K562 (cell line): ENCODE results near the gene AAK1. TPM values are rescaled to one million over a fixed set of nuclear protein-coding genes. Genes with fewer than 3 reads are reported as not detected.

Source experiments
- BACH1 ChIP-seq: fragments of 200-800 bp; sonication (Bioruptor generic); IDR thresholded peaks from 2 replicates; pipeline ENCODE4 v1.6.1; 2016; ENCODE audit warnings: missing genetic modification characterization, missing compliant biosample characterization
- CCNT2 ChIP-seq: IDR thresholded peaks from 2 replicates; pipeline ENCODE4 v1.6.1; 2011; ENCODE audit warnings: borderline replicate concordance, low read depth, mild to moderate bottlenecking, moderate library complexity, mixed read lengths, low read length; ENCODE audit not compliant: insufficient read length; ENCODE audit errors: extremely low read depth
- CREM ChIP-seq: IDR thresholded peaks from 2 replicates; pipeline ENCODE4 v1.6.1; 2014; ENCODE audit warnings: antibody characterized with exemption, low read depth
- ESRRB ChIP-seq: fragments of 250-450 bp; sonication (Bioruptor Pico); IDR thresholded peaks from 2 replicates; pipeline ENCODE4 v1.5.0; 2020; ENCODE audit warnings: mild to moderate bottlenecking, moderate library complexity, borderline replicate concordance
- LCOR ChIP-seq: sonication (generic); formaldehyde crosslinking; IDR thresholded peaks from 2 replicates; pipeline ENCODE4 v1.8.0; 2022; ENCODE audit warnings: mild to moderate bottlenecking, missing genetic modification reagents
- MAFG ChIP-seq: fragments of 450-650 bp; conservative IDR thresholded peaks from 2 replicates; pipeline ENCODE4 v1.6.1; 2016; ENCODE audit warnings: missing genetic modification characterization, missing compliant biosample characterization
- PHB ChIP-seq: fragments of 250-450 bp; sonication (Bioruptor Pico); IDR thresholded peaks from 2 replicates; pipeline ENCODE4 v1.5.0; 2021
- PHB2 ChIP-seq: fragments of 450-650 bp; IDR thresholded peaks from 2 replicates; pipeline ENCODE4 v1.6.1; 2017; ENCODE audit warnings: low read depth
- RCOR1 ChIP-seq, 2 experiments: IDR thresholded peaks; 2 replicates each; pipeline ENCODE4 v1.6.1; 2012; ENCODE audit warnings: low read depth in 2 of 2, low read length in 2 of 2, borderline replicate concordance in 1 of 2, improper control_type of control experiment in 1 of 2
- SIN3A ChIP-seq, 2 experiments: fragments of 150-350 bp in 1 of 2; IDR thresholded peaks; 2 replicates each; pipeline ENCODE4 v1.6.1; 2011 to 2016; ENCODE audit warnings: borderline replicate concordance in 2 of 2, low read depth in 2 of 2, low read length in 2 of 2, mild to moderate bottlenecking in 2 of 2, moderate library complexity in 2 of 2; ENCODE audit not compliant: control insufficient read depth in 1 of 2
- SRSF7 ChIP-seq: fragments of 200-400 bp; formaldehyde crosslinking; optimal IDR thresholded peaks from 2 replicates; pipeline ENCODE3; 2017; ENCODE audit warnings: mild to moderate bottlenecking, low read depth, low read length
- ZNF124 ChIP-seq: sonication (generic); formaldehyde crosslinking; IDR thresholded peaks from 2 replicates; pipeline ENCODE4 v1.8.1; 2022; ENCODE audit warnings: missing genetic modification reagents
- ZNF384 ChIP-seq: IDR thresholded peaks from 2 replicates; pipeline ENCODE4 v1.6.1; 2012; ENCODE audit warnings: low read depth, low read length, improper control_type of control experiment
- polyA plus RNA-seq, 8 experiments: library from polyadenylated mRNA; depleted of rRNA in 4 of 8; stranded (reverse) in 5 of 8; unstranded in 3 of 8; fragments of >200 nt; fragmentation: Nextera tagmentation in 2 of 8; fragmentation: Illumina TruSeq in 1 of 8; extraction: Ambion mirVana in 2 of 8; extraction: Trizol in 1 of 8; gene quantifications; 2 replicates each; pipeline versions ENCODE4 v1.2.1 to v1.2.3, GENCODE V29; 2011 to 2014; ENCODE audit warnings: inconsistent platforms in 1 of 8, missing spikeins in 1 of 8
- total RNA-seq, 7 experiments: library from RNA; depleted of rRNA in 6 of 7; stranded (reverse); fragments of >200 nt in 6 of 7; fragmentation: Illumina TruSeq in 2 of 7; extraction: Trizol in 2 of 7; gene quantifications; 2 replicates each; pipeline versions ENCODE4 v1.2.1 to v1.2.3, GENCODE V29; 2011 to 2021; ENCODE audit warnings: low replicate concordance in 1 of 7
- TF ChIP-seq, protein P1 (sequence below): sonication (generic); formaldehyde crosslinking; IDR thresholded peaks from 2 replicates; pipeline ENCODE4 v1.8.0; 2023; ENCODE audit warnings: mild to moderate bottlenecking, missing genetic modification reagents
- TF ChIP-seq, protein P2 (sequence below): fragments of 250-450 bp; sonication (Bioruptor Pico); IDR thresholded peaks from 2 replicates; pipeline ENCODE4 v1.8.0; 2021; ENCODE audit warnings: moderate library complexity, mild to moderate bottlenecking, inconsistent platforms
- TF ChIP-seq, protein P3 (sequence below): fragments of 250-450 bp; sonication (Bioruptor Pico); IDR thresholded peaks from 2 replicates; pipeline ENCODE4 v1.4.0; 2020; ENCODE audit warnings: mild to moderate bottlenecking, moderate library complexity, borderline replicate concordance
- TF ChIP-seq, protein P4 (sequence below): sonication (generic); formaldehyde crosslinking; IDR thresholded peaks from 2 replicates; pipeline ENCODE4 v1.8.0; 2022; ENCODE audit warnings: missing genetic modification reagents, mild to moderate bottlenecking, borderline replicate concordance

AAK1 gene
- total and polyA plus RNA-seq, 9 of the 15 experiments (the other 6 are each of a cell fraction or from before 2014, with no cell fraction given), result 0.89 to 17.1 (median 6.0) TPM

DNA sequence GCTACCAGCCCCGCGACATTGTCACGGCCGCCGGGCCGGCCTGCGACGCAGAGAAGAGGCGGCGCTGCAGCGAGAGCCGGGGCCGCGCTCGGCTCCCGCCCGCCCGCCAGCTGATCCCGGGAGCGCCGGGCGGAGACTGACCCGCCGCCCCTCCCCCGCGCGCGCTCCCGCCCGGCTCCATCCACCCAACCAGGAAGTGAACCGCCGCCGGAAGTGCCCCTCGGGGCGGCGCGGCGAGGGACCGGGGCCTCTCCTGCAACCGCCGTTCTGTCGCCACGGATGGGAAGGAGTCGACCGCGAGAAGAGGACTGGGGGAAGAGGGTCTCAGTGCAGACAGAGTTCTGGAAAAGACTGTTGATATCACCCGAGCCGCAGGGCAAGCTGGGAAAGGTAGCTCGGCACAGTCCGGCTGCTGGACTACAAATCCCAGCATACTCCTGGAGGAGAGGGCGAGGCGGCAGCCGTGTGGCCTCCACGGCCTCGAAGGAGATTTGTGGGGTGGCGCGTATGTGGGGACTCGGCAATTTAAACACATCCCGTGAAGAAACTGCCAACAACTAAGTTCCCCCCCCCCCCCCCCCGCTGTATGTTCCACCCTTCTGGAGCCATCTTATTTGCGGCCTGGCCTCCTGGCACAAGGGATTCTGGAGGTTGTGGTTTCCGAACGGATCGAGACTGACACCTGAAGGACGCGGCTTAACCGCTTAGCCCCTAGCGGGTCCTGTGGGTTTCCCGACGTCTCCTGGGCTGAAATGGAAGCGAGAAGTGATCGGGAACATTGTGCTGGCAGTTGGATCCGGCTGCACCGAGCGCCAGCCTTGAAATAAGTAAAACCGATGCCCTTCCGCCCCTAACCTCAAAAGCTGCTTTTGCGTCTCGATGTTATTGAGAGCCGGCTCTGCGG lies at the start of gene AAK1 (continued):
- TF ChIP-seq, protein P1, sequence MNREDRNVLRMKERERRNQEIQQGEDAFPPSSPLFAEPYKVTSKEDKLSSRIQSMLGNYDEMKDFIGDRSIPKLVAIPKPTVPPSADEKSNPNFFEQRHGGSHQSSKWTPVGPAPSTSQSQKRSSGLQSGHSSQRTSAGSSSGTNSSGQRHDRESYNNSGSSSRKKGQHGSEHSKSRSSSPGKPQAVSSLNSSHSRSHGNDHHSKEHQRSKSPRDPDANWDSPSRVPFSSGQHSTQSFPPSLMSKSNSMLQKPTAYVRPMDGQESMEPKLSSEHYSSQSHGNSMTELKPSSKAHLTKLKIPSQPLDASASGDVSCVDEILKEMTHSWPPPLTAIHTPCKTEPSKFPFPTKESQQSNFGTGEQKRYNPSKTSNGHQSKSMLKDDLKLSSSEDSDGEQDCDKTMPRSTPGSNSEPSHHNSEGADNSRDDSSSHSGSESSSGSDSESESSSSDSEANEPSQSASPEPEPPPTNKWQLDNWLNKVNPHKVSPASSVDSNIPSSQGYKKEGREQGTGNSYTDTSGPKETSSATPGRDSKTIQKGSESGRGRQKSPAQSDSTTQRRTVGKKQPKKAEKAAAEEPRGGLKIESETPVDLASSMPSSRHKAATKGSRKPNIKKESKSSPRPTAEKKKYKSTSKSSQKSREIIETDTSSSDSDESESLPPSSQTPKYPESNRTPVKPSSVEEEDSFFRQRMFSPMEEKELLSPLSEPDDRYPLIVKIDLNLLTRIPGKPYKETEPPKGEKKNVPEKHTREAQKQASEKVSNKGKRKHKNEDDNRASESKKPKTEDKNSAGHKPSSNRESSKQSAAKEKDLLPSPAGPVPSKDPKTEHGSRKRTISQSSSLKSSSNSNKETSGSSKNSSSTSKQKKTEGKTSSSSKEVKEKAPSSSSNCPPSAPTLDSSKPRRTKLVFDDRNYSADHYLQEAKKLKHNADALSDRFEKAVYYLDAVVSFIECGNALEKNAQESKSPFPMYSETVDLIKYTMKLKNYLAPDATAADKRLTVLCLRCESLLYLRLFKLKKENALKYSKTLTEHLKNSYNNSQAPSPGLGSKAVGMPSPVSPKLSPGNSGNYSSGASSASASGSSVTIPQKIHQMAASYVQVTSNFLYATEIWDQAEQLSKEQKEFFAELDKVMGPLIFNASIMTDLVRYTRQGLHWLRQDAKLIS (CRISPR knock-in tag), result peak; percentile 43; the same call in 1 of the 2 replicates
- TF ChIP-seq ZNF384 (no peak), PHB2 (no peak), CREM (peak; percentile 44), MAFG (tag) (no peak), ESRRB (CRISPR knock-in tag) (no peak), SIN3A (IDR thresholded peaks at IDR 0.05; ENCODE audit: borderline replicate concordance in 2 of 2, control insufficient read depth in 1 of 2, low read depth in 2 of 2, low read length in 2 of 2) (peak in 1 of 2 experiments; percentile 68; a peak in 2 of 4 replicates), CCNT2 (peak; percentile 86), RCOR1 (IDR thresholded peaks at IDR 0.05; ENCODE audit: borderline replicate concordance in 1 of 2, low read depth in 2 of 2, low read length in 2 of 2) (peak in 1 of 2 experiments; percentile 32; a peak in 2 of 4 replicates), BACH1 (tag) (no peak), LCOR (CRISPR knock-in tag) (no peak), PHB (CRISPR knock-in tag) (no peak), ZNF124 (CRISPR knock-in tag) (no peak), SRSF7 (no peak)
- TF ChIP-seq, protein P2, sequence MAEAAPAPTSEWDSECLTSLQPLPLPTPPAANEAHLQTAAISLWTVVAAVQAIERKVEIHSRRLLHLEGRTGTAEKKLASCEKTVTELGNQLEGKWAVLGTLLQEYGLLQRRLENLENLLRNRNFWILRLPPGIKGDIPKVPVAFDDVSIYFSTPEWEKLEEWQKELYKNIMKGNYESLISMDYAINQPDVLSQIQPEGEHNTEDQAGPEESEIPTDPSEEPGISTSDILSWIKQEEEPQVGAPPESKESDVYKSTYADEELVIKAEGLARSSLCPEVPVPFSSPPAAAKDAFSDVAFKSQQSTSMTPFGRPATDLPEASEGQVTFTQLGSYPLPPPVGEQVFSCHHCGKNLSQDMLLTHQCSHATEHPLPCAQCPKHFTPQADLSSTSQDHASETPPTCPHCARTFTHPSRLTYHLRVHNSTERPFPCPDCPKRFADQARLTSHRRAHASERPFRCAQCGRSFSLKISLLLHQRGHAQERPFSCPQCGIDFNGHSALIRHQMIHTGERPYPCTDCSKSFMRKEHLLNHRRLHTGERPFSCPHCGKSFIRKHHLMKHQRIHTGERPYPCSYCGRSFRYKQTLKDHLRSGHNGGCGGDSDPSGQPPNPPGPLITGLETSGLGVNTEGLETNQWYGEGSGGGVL (CRISPR knock-in tag), result no peak
- TF ChIP-seq, protein P3, sequence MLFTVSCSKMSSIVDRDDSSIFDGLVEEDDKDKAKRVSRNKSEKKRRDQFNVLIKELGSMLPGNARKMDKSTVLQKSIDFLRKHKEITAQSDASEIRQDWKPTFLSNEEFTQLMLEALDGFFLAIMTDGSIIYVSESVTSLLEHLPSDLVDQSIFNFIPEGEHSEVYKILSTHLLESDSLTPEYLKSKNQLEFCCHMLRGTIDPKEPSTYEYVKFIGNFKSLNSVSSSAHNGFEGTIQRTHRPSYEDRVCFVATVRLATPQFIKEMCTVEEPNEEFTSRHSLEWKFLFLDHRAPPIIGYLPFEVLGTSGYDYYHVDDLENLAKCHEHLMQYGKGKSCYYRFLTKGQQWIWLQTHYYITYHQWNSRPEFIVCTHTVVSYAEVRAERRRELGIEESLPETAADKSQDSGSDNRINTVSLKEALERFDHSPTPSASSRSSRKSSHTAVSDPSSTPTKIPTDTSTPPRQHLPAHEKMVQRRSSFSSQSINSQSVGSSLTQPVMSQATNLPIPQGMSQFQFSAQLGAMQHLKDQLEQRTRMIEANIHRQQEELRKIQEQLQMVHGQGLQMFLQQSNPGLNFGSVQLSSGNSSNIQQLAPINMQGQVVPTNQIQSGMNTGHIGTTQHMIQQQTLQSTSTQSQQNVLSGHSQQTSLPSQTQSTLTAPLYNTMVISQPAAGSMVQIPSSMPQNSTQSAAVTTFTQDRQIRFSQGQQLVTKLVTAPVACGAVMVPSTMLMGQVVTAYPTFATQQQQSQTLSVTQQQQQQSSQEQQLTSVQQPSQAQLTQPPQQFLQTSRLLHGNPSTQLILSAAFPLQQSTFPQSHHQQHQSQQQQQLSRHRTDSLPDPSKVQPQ (CRISPR knock-in tag), result no peak
- TF ChIP-seq, protein P4, sequence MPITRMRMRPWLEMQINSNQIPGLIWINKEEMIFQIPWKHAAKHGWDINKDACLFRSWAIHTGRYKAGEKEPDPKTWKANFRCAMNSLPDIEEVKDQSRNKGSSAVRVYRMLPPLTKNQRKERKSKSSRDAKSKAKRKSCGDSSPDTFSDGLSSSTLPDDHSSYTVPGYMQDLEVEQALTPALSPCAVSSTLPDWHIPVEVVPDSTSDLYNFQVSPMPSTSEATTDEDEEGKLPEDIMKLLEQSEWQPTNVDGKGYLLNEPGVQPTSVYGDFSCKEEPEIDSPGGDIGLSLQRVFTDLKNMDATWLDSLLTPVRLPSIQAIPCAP (CRISPR knock-in tag), result no peak
